ENCODE measurements around the gene TMEM109.

The TMEM109 gene

DNA sequence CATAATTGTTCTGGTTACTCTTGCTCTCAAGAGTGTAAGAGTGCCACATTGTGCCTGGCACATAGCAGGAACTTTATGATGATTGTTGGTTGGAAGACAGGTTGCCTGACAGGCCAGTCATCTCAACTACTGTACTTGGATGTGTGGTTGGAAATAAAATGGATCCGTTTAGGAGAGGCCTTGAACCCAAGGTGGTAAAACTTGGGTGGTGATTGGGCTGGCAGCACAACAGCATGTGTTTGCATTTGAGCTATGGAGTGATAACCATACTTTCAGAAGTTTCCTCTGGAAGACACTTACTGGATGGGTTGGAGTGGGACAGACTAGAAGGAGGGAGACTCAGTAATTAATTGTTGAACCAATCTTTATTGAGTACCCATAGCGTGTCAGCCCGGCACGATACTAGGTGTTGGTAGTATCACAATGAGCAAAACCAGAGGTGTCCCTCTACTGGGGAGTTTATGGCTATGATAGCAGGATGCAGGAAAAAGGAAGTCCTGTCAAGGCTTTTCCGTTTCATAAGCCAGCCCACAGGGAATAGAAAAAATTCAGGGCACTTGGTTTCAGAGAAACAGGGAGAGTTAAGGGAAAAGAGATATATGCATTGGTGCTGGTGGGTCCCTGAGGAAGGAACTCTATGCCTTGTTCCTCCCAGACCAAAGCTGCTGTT, 3.1 kb upstream of the TMEM109 start:
- no peak for DNase-seq

GRCh38 chr11:60912223-60912850, 1.6 kb upstream of the TMEM109 start:
- DNase-seq: no peak

- no peak for DNase-seq
These were observed 968 bp upstream of the TMEM109 start for GRCh38 chr11:60912851-60913528.

DNA sequence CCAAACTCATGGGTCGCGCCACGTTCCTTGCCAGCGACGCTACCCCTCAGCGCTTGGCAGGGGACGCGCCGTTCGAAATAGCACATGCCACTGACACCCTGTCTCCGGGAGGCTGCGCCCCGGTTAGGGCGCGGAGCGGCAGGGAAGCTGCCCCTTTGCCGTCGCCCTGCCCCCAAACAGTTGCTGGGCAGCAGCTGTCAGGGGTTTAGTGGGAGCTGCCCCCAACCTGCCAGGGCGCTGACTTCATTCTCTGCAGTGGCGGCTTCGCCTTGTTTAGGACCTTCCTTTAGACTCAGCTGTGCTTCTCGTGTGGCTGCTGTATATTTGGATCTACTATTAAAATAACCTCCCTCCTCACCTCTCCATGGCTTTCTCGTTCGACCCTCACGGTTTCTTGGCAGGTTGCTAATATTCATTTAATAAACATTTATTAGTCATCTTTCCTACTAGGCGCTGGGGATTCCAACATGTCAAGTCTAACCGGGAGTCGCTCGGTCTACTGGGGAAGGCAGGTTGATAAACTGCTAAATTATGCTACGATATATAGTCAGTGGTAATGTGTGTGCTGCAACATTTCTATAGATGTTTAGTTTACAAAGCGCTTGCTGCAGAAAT, 782 bp downstream of the TMEM109 start:
- DNase-seq: no peak

GRCh38 chr11:60915248-60915914, 1.4 kb downstream of the TMEM109 start:
- DNase-seq: peak; percentile 13

GRCh38 chr11:60916669-60917206, 2.8 kb downstream of the TMEM109 start:
- DNase-seq: no peak

- no peak for DNase-seq
These were observed 3.3 kb downstream of the TMEM109 start for GRCh38 chr11:60917267-60917666.

DNA sequence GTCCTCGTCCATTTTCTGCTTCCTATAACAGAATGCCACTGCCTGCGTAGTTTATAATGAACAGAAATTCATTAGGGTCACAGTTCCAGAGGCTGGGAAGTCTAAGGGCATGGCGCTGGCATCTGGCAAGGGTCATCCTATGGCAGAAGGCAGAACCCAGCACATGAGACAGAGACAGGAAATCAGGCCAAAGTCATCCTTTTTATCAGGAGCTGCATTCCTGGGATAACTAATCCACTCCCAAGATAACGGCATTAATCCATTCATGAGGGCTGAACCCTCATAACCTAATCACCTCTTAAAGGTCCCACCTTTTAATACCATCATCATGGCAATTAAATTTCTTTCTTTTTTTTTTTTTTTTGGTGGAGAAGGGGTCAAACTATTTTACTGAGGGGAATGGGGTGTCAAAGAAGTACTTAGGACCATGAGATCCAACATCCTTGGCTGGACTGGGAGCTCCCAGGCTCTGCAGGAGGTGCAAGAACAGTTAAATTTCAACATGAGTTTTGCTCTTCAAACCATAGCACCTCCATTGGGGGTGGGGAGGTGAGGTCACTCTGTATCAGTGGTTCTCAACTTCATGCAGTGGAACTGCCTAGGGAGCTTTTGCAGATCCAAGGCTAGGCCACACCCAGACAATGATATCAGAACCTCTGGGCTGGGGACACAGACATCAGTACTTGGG, 4.4 kb downstream of the TMEM109 start:
- no peak for DNase-seq

- no peak for DNase-seq
These were observed 4.9 kb downstream of the TMEM109 start for GRCh38 chr11:60918939-60919265.

- no peak for DNase-seq
These were observed 5.4 kb downstream of the TMEM109 start for GRCh38 chr11:60919320-60919719.

DNA sequence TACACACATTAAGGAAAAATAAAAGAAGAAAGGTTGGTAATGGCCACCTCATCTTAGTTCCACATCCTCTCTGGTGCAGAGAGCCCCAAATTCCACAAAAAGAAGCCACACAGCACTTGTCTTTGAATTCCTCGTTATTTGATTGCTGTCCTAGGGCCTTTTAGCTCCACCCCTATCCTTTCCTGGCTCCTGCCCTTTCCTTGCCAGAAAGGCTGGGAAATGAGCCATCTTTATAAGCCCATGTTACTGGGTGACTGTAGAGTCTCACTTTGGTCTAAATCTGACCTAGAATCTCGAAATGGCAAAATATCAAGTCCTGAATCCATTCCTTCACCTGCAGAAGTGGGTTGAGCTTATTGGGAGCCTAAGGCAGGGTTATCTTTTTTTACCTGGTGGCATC, 6.0 kb downstream of the TMEM109 start:
- no peak for DNase-seq

GRCh38 chr11:60921259-60921658, 7.3 kb downstream of the TMEM109 start:
- no peak for DNase-seq

- DNase-seq: no peak
These were observed 7.9 kb downstream of the TMEM109 start for GRCh38 chr11:60921777-60922335.

DNA sequence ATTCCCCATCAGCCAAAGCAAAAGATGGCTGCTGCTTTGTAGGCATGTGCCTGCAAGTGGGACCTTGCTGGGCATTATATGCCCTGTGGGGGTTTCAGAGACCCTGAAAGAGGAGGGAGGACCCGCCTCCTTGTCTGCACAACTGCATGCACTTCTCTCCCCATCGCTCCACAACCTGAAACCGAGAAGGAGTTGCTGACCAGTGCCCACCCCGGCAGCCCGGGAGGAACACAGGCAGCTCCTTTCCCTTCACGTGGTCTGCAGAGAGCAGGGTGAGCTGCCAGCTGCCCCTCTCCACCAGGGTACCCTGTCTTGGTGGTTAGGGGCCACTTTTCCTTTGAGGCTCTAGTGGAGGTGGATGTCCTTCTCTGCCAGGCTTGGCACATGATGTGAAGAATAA, 8.9 kb downstream of the TMEM109 start:
- DNase-seq: no peak

GRCh38 chr11:60923326-60923725, 9.4 kb downstream of the TMEM109 start:
- DNase-seq: no peak

GRCh38 chr11:60923800-60924109, 9.8 kb downstream of the TMEM109 start:
- DNase-seq: no peak

GRCh38 chr11:60924110-60924905, 10.3 kb downstream of the TMEM109 start, which contains the start of gene TMEM132A:
Gene TMEM132A (plus strand): TSS chr11:60924460. CDS start chr11:60924634, 174 bp downstream.
- no peak for DNase-seq

GRCh38 chr11:60924906-60925853, 11.2 kb downstream of the TMEM109 start:
- no peak for DNase-seq

GRCh38 chr11:60925868-60926267, 11.9 kb downstream of the TMEM109 start:
- DNase-seq: no peak

GRCh38 chr11:60926500-60926899, 12.5 kb downstream of the TMEM109 start:
- DNase-seq: no peak

All from GDM1 (cell line).